Measurements from ENCODE around the gene KCNK7. TPM values are rescaled to one million over a fixed set of nuclear protein-coding genes. Genes with fewer than 3 reads are reported as not detected.

The KCNK7 gene
- total RNA-seq, 2 experiments from 2014 or later = 4.9 to 5.0 TPM

DNA sequence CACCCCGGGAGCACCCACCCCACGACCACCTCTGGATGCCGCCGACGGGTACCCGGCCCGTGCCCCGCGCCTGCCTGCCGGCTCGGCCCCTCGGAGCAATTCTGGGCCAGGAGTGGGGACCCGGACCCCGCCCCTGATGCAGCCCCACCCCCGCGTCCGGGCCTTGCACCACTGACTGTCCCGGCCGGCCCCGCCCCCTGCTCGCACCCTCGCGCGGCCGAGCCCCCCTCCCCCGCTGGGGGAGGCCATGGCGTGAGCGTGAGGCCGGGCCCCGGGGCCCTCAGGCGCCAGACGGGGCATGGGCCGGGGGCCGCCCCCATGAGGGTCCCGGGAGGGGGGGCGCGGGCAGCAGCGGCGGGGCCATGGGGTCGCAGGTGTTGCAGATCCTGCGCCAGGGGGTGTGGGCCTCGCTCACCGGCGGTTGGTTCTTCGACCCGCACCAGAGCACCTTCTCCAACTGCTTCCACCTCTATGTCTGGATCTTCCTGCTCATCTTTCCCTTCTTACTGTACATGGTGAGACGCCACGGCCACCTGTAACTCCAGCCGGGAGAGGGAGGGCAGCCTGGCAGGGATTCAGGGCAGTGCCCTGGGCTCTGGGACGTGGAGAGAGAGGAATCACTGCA, 20.5 kb upstream of the KCNK7 start:
- Mint-ChIP-seq H3K9me3 (no peaks in the 10 kb centered on the region), H3K27me3 (no peaks in the 10 kb centered on the region), H3K4me3 (peak overlapping the region; percentile 98), H3K4me1 (ENCODE audit: low read depth) (peaks cover 42% of the 10 kb centered on the region), H3K27ac (peak overlapping the region; percentile 93), H3K36me3 (ENCODE audit: low read depth) (peaks cover 61% of the 10 kb centered on the region)
- H3K9me3 ChIP-seq (ENCODE audit: control insufficient read depth in 1 of 2, insufficient read depth in 1 of 2, low read length in 2 of 2) = no peaks in the 10 kb centered on the region
- no peak for ATAC-seq (ENCODE audit: poor library complexity)
- H3K27me3 ChIP-seq (ENCODE audit: control insufficient read depth in 1 of 2, insufficient read depth in 2 of 2, low read length in 2 of 2) = no peaks in the 10 kb centered on the region
- H3K4me1 ChIP-seq (ENCODE audit: insufficient read depth, low read length) = peaks cover 60% of the 10 kb centered on the region
- peaks cover 47% of the 10 kb centered on the region for H3K36me3 ChIP-seq (ENCODE audit: insufficient read depth, low read length)
- TF ChIP-seq, protein P1, sequence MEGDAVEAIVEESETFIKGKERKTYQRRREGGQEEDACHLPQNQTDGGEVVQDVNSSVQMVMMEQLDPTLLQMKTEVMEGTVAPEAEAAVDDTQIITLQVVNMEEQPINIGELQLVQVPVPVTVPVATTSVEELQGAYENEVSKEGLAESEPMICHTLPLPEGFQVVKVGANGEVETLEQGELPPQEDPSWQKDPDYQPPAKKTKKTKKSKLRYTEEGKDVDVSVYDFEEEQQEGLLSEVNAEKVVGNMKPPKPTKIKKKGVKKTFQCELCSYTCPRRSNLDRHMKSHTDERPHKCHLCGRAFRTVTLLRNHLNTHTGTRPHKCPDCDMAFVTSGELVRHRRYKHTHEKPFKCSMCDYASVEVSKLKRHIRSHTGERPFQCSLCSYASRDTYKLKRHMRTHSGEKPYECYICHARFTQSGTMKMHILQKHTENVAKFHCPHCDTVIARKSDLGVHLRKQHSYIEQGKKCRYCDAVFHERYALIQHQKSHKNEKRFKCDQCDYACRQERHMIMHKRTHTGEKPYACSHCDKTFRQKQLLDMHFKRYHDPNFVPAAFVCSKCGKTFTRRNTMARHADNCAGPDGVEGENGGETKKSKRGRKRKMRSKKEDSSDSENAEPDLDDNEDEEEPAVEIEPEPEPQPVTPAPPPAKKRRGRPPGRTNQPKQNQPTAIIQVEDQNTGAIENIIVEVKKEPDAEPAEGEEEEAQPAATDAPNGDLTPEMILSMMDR (IDR thresholded peaks at IDR 0.05) = no peak
- ChIA-PET CTCF (interaction anchor here (1.3 to 3.1 kb wide), 7 partner anchors 10 to 273 kb away, joined by 3 to 10 read pairs (median 6); partner anchors contain the start of genes FIBP, KAT5, MUS81 and SIPA1), POLR2A (interaction anchor here (0.7 to 6.0 kb wide), 39 partner anchors 10 to 1062 kb away, joined by 3 to 79 read pairs (median 7); partner anchors contain the start of genes BANF1, CCDC85B, CFL1 and DPF2)
- peak overlapping the region; percentile 78 to 94 for H3K27ac ChIP-seq (ENCODE audit: low read depth in 1 of 2, low read length in 2 of 2)
- intact Hi-C loops (cut with DNase I, micrococcal nuclease) = loop anchor here (1.0 to 5.0 kb wide), 10 partner anchors 23 to 242 kb away; partner anchors contain the start of genes CFL1 (in 2 of the 2), KAT5 (in 1 of the 2), SIPA1 (in 1 of the 2) and ZNRD2 (in 1 of the 2)
- H3K4me3 ChIP-seq (ENCODE audit: low read length) = peak overlapping the region; percentile 93
- peak in 1 of 14 experiments; percentile 45 for DNase-seq

DNA sequence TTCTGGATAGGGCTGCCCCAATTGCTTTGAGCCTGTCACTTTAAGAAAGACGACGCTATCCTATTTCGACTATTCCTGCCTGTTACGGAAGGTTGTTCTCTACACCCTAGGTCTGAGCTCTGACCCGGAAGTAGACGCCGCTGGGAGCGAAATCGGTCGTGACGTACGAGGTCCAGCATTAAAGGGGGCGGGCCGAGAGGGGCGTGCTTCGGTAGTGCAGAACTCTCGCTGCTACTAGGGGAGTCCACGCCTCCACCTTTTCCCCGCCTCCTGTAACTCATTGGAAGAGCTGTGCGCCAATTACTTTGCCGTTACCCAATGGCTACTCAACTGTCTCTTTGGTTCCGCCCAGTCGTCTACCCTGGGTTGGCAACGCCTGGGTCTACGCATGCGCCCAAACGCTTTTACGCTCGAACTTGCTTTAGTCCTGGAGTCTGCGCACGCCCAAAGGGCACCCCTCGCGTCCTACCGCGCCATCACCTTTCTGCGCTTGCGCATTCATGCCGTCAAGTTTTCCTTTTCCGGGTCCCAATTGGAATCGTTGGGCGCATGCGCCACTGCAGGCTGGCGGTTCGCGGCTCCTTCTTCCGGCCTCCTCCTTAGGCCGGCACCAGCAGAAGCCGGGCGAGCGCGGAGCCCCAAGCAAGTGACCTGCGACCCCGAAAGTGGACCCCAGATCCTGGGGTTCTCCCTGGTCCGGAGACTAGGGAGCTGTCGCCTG, 19.8 kb upstream of the KCNK7 start, which contains the start of gene PCNX3:
TSS of gene PCNX3 (plus strand) at position 548 of the 721 bp plus-strand sequence. CDS start 536 bp downstream, outside the sequence.
- H3K9me3 ChIP-seq (ENCODE audit: control insufficient read depth in 1 of 2, insufficient read depth in 1 of 2, low read length in 2 of 2) = no peaks in the 10 kb centered on the region
- intact Hi-C loops (cut with DNase I, micrococcal nuclease) = loop anchor here (1.0 to 5.0 kb wide), 9 partner anchors 24 to 243 kb away; partner anchors contain the start of genes CFL1 (in 2 of the 2), KAT5 (in 1 of the 2) and ZNRD2 (in 1 of the 2)
- TF ChIP-seq, protein P1 (IDR thresholded peaks at IDR 0.05) = no peak
- H3K27ac ChIP-seq (ENCODE audit: low read depth in 1 of 2, low read length in 2 of 2) = peak within 1 kb of the TSS; percentile 94
- H3K4me3 ChIP-seq (ENCODE audit: low read length) = peak within 1 kb of the TSS; percentile 93
- ChIA-PET POLR2A (interaction anchor here (0.7 to 6.0 kb wide), 54 partner anchors 11 to 1062 kb away, joined by 3 to 79 read pairs (median 5); partner anchors contain the start of genes B4GAT1, BANF1, CCDC85B and CFL1), CTCF (interaction anchor here (0.8 to 3.1 kb wide), 8 partner anchors 10 to 273 kb away, joined by 3 to 10 read pairs (median 6); partner anchors contain the start of genes FIBP, KAT5 and MUS81)
- no peaks in the 10 kb centered on the region for H3K27me3 ChIP-seq (ENCODE audit: control insufficient read depth in 1 of 2, insufficient read depth in 2 of 2, low read length in 2 of 2)
- peak; percentile 87 for ATAC-seq (ENCODE audit: poor library complexity)
- Mint-ChIP-seq H3K4me1 (ENCODE audit: low read depth) (peaks cover 46% of the 10 kb centered on the region), H3K4me3 (peak within 1 kb of the TSS; percentile 98), H3K27me3 (no peaks in the 10 kb centered on the region), H3K36me3 (ENCODE audit: low read depth) (peaks cover 64% of the 10 kb centered on the region), H3K27ac (peak within 1 kb of the TSS; percentile 93), H3K9me3 (no peaks in the 10 kb centered on the region)
- peaks cover 67% of the 10 kb centered on the region for H3K4me1 ChIP-seq (ENCODE audit: insufficient read depth, low read length)
- peaks cover 45% of the 10 kb centered on the region for H3K36me3 ChIP-seq (ENCODE audit: insufficient read depth, low read length)
- peak; percentile 99 to 100 (median 100) for DNase-seq
